GM20431 (cell line): ENCODE results near the gene SPTLC2.
"Not testable (repeated sequence)": the region's sequence is repeated elsewhere in the genome, so short reads cannot be mapped to it uniquely, and the experiment has no call there.

Source experiments
- in situ Hi-C: fragments of 300-500 bp; cut with MseI, MboI; formaldehyde crosslinking; loops from one replicate; pipeline ENCODE4 v1.15.0; 2020; ENCODE audit warnings: low sequenced_read_pairs; ENCODE audit not compliant: unreplicated experiment

SPTLC2 gene

GRCh38 chr14:77593501-77593961 lies 22.9 kb downstream of the SPTLC2 start:
- in situ Hi-C loops: no loop called here

GRCh38 chr14:77590845-77591485 lies 25.5 kb downstream of the SPTLC2 start:
- in situ Hi-C loops: no loop called here

- in situ Hi-C loops: no loop called here
Observed at GRCh38 chr14:77589099-77589498, 27.3 kb downstream of the SPTLC2 start.

DNA sequence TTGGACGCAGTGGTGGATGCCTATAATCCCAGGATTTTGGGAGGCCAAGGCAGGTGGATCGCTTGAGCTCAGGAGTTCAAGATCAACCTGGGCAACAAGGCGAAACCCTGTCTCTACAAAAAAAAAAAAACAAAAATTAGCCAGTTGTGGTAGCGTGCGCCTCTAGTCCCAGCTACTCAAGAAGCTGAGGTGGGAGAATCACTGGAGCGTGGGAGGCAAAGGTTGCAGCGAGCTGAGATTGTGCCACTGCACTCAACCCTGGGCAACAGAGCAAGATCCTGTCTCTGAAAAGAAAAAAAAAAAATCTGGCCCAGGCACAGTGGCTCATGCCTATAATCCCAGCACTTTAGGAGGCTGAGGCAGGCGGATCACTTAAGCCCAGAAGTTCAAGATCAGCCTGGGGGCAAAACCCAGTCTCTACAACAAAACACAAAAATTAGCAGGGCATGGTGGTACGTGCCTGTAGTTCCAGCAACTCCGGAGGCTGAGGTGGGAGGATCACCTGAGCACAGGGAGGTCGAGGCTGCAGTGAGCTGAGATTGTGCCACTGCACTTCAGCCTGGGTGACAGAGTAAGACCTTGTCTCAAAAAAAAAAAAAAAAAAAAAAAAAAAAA lies 27.9 kb downstream of the SPTLC2 start:
- in situ Hi-C loops: not testable (repeated sequence)

GRCh38 chr14:77585385-77585784 lies 31.1 kb downstream of the SPTLC2 start:
- in situ Hi-C loops: no loop called here

DNA sequence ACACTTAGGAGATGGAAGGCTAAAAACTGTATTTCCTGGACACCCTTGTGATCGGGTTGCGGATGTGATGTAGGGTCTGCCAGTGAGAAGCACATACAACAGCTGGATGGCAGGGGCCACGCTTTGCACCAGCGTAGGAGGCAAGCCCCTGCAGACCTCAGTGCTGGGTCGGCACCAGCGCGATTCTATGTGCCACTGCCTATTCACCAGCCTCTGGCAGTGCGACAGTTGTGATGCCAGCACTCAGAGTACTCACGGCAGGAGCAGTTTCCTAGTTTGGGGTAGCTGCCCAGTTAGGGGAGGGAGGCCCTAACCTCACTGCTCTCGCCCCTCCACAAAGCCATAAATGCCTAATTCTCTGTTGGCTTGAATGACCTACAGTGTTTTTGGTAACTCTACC lies 31.6 kb downstream of the SPTLC2 start:
- in situ Hi-C loops: no loop called here

DNA sequence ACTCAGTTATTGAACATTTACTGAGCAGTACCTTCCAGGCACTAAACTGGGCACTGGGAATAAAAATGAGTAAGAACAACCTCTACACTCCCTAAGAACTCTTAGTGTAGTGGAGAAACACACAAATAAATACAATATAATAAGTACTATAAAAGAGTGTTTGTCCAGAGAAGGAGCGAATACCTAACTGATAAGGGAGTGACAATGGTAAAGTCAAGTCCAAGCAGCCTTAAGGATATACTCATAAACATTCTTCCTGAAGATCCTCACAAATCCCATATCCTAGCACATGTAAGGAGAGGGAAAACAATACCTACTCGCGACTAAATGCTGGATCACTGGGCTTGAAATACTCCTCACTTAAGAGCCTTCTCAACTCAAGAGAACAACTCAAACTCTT lies 32.8 kb downstream of the SPTLC2 start:
- in situ Hi-C loops: no loop called here

GRCh38 chr14:77582511-77582910 lies 33.9 kb downstream of the SPTLC2 start:
- in situ Hi-C loops: no loop called here

GRCh38 chr14:77580964-77581505 lies 35.4 kb downstream of the SPTLC2 start:
- in situ Hi-C loops: no loop called here

GRCh38 chr14:77580477-77580876 lies 36.0 kb downstream of the SPTLC2 start:
- in situ Hi-C loops: no loop called here

- in situ Hi-C loops: no loop called here
Observed at GRCh38 chr14:77579780-77580179, 36.7 kb downstream of the SPTLC2 start.

- in situ Hi-C loops: no loop called here
Observed at GRCh38 chr14:77579065-77579464, 37.4 kb downstream of the SPTLC2 start.

- in situ Hi-C loops: no loop called here
Observed at GRCh38 chr14:77574446-77575115, 41.9 kb downstream of the SPTLC2 start.

GRCh38 chr14:77573964-77574363 lies 42.5 kb downstream of the SPTLC2 start:
- in situ Hi-C loops: no loop called here

DNA sequence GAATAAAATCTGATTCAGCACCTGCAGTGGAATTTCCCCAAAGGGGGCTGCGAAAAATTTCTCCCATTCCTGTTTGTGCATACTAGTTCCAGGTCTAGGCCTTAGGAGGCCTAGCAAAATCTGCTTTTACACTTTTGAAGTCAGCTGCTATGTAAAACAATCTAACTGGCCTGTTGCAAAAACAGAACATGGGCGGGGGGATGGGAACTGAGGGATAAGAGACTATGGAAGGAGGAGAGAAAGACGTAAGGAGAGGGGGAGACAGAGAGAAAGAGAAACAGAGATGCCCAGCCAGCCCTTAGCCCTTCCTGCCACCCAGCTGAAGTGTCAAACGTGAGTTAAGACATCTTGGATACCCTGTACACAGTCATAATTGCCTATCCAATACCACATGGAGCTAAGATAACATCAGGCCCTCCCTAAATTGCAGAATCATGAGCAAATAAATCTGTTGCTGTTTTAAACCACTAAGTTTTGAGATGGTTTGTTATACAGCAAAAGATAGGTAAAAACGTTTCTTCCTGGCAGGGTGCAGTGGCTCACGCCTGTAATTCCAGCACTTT lies 45.6 kb downstream of the SPTLC2 start:
- in situ Hi-C loops: no loop called here

GRCh38 chr14:77565994-77566305 lies 50.5 kb downstream of the SPTLC2 start:
- in situ Hi-C loops: no loop called here

- in situ Hi-C loops: no loop called here
Observed at GRCh38 chr14:77565289-77565993, 51.0 kb downstream of the SPTLC2 start.

GRCh38 chr14:77562681-77563080 lies 53.8 kb downstream of the SPTLC2 start:
- in situ Hi-C loops: no loop called here

GRCh38 chr14:77561881-77562280 lies 54.6 kb downstream of the SPTLC2 start:
- in situ Hi-C loops: no loop called here

GRCh38 chr14:77559381-77559780 lies 57.1 kb downstream of the SPTLC2 start:
- in situ Hi-C loops: no loop called here
